Brain microvascular endothelial cell (primary cell): ENCODE measurements around the gene PLD4.

ENCODE experiments used
- DNase-seq: peaks from one replicate; pipeline ENCODE4 v3.0.0-alpha.2; 2020
- H3K27ac ChIP-seq: fragments of 250-450 bp; sonication (Bioruptor Pico); 2 replicates; pipeline ENCODE4 v1.5.1; 2020; ENCODE audit warnings: mild to moderate bottlenecking, moderate library complexity
- H3K27me3 ChIP-seq: fragments of 250-450 bp; sonication (Bioruptor Pico); replicated peaks from 2 replicates; pipeline ENCODE4 v1.5.1; 2020; ENCODE audit warnings: mild to moderate bottlenecking
- H3K36me3 ChIP-seq: fragments of 250-450 bp; sonication (Bioruptor Pico); replicated peaks from 2 replicates; pipeline ENCODE4 v1.5.1; 2020; ENCODE audit warnings: mild to moderate bottlenecking
- H3K4me3 ChIP-seq: 2 replicates; pipeline ENCODE4 v1.5.1; 2011; ENCODE audit warnings: low read depth, mild to moderate bottlenecking, control low read depth, low read length, moderate library complexity
- CTCF ChIP-seq: IDR thresholded peaks from 2 replicates; pipeline ENCODE4 v1.5.1; 2011; ENCODE audit warnings: low read depth, mild to moderate bottlenecking, moderate library complexity, low read length, control low read depth, inconsistent platforms; ENCODE audit errors: missing control alignments
- in situ Hi-C: cut with HindIII; loops from 2 replicates; pipeline ENCODE4 v1.10.0; 2017; ENCODE audit warnings: low sequenced_read_pairs, low pct_ligation_motif_present

PLD4 gene

GRCh38 chr14:104895786-104896661 is 28.7 kb upstream of the PLD4 start:
- H3K36me3 ChIP-seq: peaks cover 12% of the 10 kb centered on the region
- in situ Hi-C loops: no loop called here
- no peak overlapping the region for H3K4me3 ChIP-seq
- H3K27me3 ChIP-seq: no peaks in the 10 kb centered on the region
- DNase-seq: no peak
- no peak for TF ChIP-seq CTCF
- no peak overlapping the region for H3K27ac ChIP-seq

GRCh38 chr14:104897330-104898194 is 27.1 kb upstream of the PLD4 start:
- no peaks in the 10 kb centered on the region for H3K27me3 ChIP-seq
- no peak for DNase-seq
- in situ Hi-C loops: no loop called here
- H3K4me3 ChIP-seq: no peak overlapping the region
- H3K27ac ChIP-seq: no peak overlapping the region
- peaks cover 12% of the 10 kb centered on the region for H3K36me3 ChIP-seq
- no peak for TF ChIP-seq CTCF

- Histone ChIP-seq H3K27me3 (no peaks in the 10 kb centered on the region), H3K36me3 (peaks cover 12% of the 10 kb centered on the region), H3K4me3 (no peak overlapping the region), H3K27ac (no peak overlapping the region)
- no peak for DNase-seq
- TF ChIP-seq CTCF: no peak
- in situ Hi-C loops: no loop called here
These were observed 26.5 kb upstream of the PLD4 start for GRCh38 chr14:104898195-104898558.

- no peak for TF ChIP-seq CTCF
- Histone ChIP-seq H3K4me3 (no peak overlapping the region), H3K27me3 (no peaks in the 10 kb centered on the region), H3K36me3 (peaks cover 8% of the 10 kb centered on the region), H3K27ac (no peak overlapping the region)
- DNase-seq: no peak
- in situ Hi-C loops: no loop called here
These were observed 25.7 kb upstream of the PLD4 start for GRCh38 chr14:104898870-104899510.

- no peak overlapping the region for H3K4me3 ChIP-seq
- TF ChIP-seq CTCF: no peak
- H3K27ac ChIP-seq: no peak overlapping the region
- no peaks in the 10 kb centered on the region for H3K27me3 ChIP-seq
- no peak for DNase-seq
- H3K36me3 ChIP-seq: peaks cover under 1% of the 10 kb centered on the region
- in situ Hi-C loops: no loop called here
These were observed 24.9 kb upstream of the PLD4 start for GRCh38 chr14:104899781-104900180.
